GM23338 (cell line): ENCODE measurements around the gene OR2W1. TPM values are rescaled to one million over a fixed set of nuclear protein-coding genes. Genes with fewer than 3 reads are reported as not detected.

Experiments used
- ATAC-seq: fragments of 200-7000 bp; cut with Tn5 transposase; 3 replicates; pipeline ENCODE4 v1.9.1; 2020
- DNase-seq: peaks from one replicate; pipeline ENCODE4 v3.0.0-alpha.2; 2015; ENCODE audit warnings: low spot score
- H2AFZ ChIP-seq: fragments of 200-600 bp; sonication (generic); 2 replicates; pipeline ENCODE4 v1.8.0; 2016; ENCODE audit warnings: antibody characterized with exemption, mild to moderate bottlenecking, moderate library complexity
- H3F3A ChIP-seq: fragments of 200-600 bp; sonication (generic); replicated peaks from 2 replicates; pipeline ENCODE4 v1.8.0; 2017; ENCODE audit warnings: antibody characterized with exemption, mixed run types, low read depth
- H3K27ac ChIP-seq: fragments of 200-600 bp; sonication (generic); 2 replicates; pipeline ENCODE4 v1.6.1; 2016; ENCODE audit warnings: low read depth
- H3K27me3 ChIP-seq: fragments of 200-600 bp; sonication (generic); 2 replicates; pipeline ENCODE4 v1.8.0; 2016; ENCODE audit warnings: mild to moderate bottlenecking, mixed run types, moderate library complexity; ENCODE audit not compliant: insufficient read depth
- H3K36me3 ChIP-seq: fragments of 200-600 bp; sonication (generic); 2 replicates; pipeline ENCODE4 v1.8.0; 2016; ENCODE audit warnings: mild to moderate bottlenecking; ENCODE audit not compliant: insufficient read depth
- H3K4me1 ChIP-seq: fragments of 200-600 bp; sonication (generic); 2 replicates; pipeline ENCODE4 v1.8.0; 2016; ENCODE audit warnings: mild to moderate bottlenecking, moderate library complexity; ENCODE audit not compliant: insufficient read depth
- H3K4me2 ChIP-seq: fragments of 200-600 bp; sonication (generic); 2 replicates; pipeline ENCODE4 v1.7.1; 2017; ENCODE audit warnings: mixed run types
- H3K4me3 ChIP-seq: fragments of 200-600 bp; sonication (generic); 2 replicates; pipeline ENCODE4 v1.6.1; 2016; ENCODE audit warnings: mixed run types
- H3K79me2 ChIP-seq: fragments of 200-600 bp; sonication (generic); replicated peaks from 2 replicates; pipeline ENCODE4 v1.8.0; 2017; ENCODE audit warnings: mild to moderate bottlenecking; ENCODE audit not compliant: insufficient read depth
- H3K9me2 ChIP-seq: fragments of 200-600 bp; sonication (generic); 2 replicates; pipeline ENCODE4 v1.8.0; 2017; ENCODE audit not compliant: insufficient read depth
- H4K20me1 ChIP-seq: fragments of 200-600 bp; sonication (generic); replicated peaks from 2 replicates; pipeline ENCODE4 v1.8.0; 2017; ENCODE audit warnings: mild to moderate bottlenecking; ENCODE audit not compliant: insufficient read depth
- H3K27ac Mint-ChIP-seq: 2 replicates; pipeline ENCODE4 v1.8.0; 2020; ENCODE audit warnings: inconsistent platforms, mild to moderate bottlenecking, moderate library complexity, mixed read lengths
- H3K27me3 Mint-ChIP-seq: 3 replicates; pipeline ENCODE4 v1.8.0; 2022; ENCODE audit warnings: low read depth, mild to moderate bottlenecking, moderate library complexity, mixed read lengths, inconsistent platforms; ENCODE audit not compliant: insufficient read depth, poor library complexity
- H3K36me3 Mint-ChIP-seq: 3 replicates; pipeline ENCODE4 v1.8.0; 2021; ENCODE audit warnings: low read depth, mild to moderate bottlenecking, inconsistent platforms, moderate library complexity, mixed read lengths
- H3K4me1 Mint-ChIP-seq: 3 replicates; pipeline ENCODE4 v1.8.0; 2020; ENCODE audit warnings: mild to moderate bottlenecking, inconsistent platforms, mixed read lengths
- H3K4me3 Mint-ChIP-seq: 3 replicates; pipeline ENCODE4 v1.8.0; 2021; ENCODE audit warnings: moderate library complexity, mild to moderate bottlenecking, inconsistent platforms, mixed read lengths
- H3K9me3 Mint-ChIP-seq: 3 replicates; pipeline ENCODE4 v1.8.0; 2020; ENCODE audit warnings: moderate library complexity, mild to moderate bottlenecking, inconsistent platforms, mixed read lengths
- CREB1 ChIP-seq: fragments of 250-450 bp; sonication (Bioruptor Pico); IDR thresholded peaks from 2 replicates; pipeline ENCODE4 v1.5.0; 2020; ENCODE audit warnings: low read depth, mild to moderate bottlenecking, moderate library complexity
- EZH2 ChIP-seq: fragments of 200-600 bp; sonication (generic); IDR thresholded peaks from one replicate; pipeline ENCODE4 v1.8.0; 2017; ENCODE audit warnings: antibody characterized with exemption, mild to moderate bottlenecking, low read depth; ENCODE audit not compliant: unreplicated experiment
- EZH2phosphoT487 ChIP-seq: fragments of 200-600 bp; sonication (generic); IDR thresholded peaks from one replicate; pipeline ENCODE4 v1.8.1; 2018; ENCODE audit warnings: antibody characterized with exemption; ENCODE audit not compliant: unreplicated experiment
- JUNB ChIP-seq: IDR thresholded peaks from one replicate; pipeline ENCODE4 v1.6.1; 2016; ENCODE audit warnings: antibody characterized with exemption; ENCODE audit not compliant: unreplicated experiment
- POLR2AphosphoS5 ChIP-seq: IDR thresholded peaks from 2 replicates; pipeline ENCODE4 v1.6.1; 2016; ENCODE audit warnings: antibody characterized with exemption, low read depth
- STAT1 ChIP-seq: IDR thresholded peaks from one replicate; pipeline ENCODE4 v1.6.1; 2016; ENCODE audit warnings: antibody characterized with exemption; ENCODE audit not compliant: unreplicated experiment
- ZNF462 ChIP-seq: fragments of 250-450 bp; sonication (Bioruptor Pico); IDR thresholded peaks from 2 replicates; pipeline ENCODE4 v1.5.0; 2020; ENCODE audit warnings: mild to moderate bottlenecking, moderate library complexity
- long read RNA-seq: library from polyadenylated mRNA; unstranded; transcript quantifications from one replicate; pipeline ENCODE4 v2.0.0, GENCODE V29; 2020; ENCODE audit not compliant: unreplicated experiment
- polyA plus RNA-seq: library from polyadenylated mRNA; unstranded; fragments of >200 nt; fragmentation: Nextera tagmentation; extraction: Ambion mirVana; gene quantifications from 2 replicates; pipeline ENCODE4 v1.2.1, GENCODE V29; 2016
- total RNA-seq: library from RNA; depleted of rRNA; stranded (reverse); fragments of >200 nt; shearing (Covaris generic); gene quantifications from 2 replicates; pipeline ENCODE4 v1.2.3, GENCODE V29; 2014; rRNA removed
- TF ChIP-seq, protein P1 (sequence below): IDR thresholded peaks from one replicate; pipeline ENCODE4 v1.6.1; 2018; ENCODE audit warnings: antibody characterized with exemption; ENCODE audit not compliant: unreplicated experiment

The OR2W1 gene, protein sequence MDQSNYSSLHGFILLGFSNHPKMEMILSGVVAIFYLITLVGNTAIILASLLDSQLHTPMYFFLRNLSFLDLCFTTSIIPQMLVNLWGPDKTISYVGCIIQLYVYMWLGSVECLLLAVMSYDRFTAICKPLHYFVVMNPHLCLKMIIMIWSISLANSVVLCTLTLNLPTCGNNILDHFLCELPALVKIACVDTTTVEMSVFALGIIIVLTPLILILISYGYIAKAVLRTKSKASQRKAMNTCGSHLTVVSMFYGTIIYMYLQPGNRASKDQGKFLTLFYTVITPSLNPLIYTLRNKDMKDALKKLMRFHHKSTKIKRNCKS
- not detected in 2 replicates for total RNA-seq
- not detected in 2 replicates for polyA plus RNA-seq
- long read RNA-seq = 0 reads

DNA sequence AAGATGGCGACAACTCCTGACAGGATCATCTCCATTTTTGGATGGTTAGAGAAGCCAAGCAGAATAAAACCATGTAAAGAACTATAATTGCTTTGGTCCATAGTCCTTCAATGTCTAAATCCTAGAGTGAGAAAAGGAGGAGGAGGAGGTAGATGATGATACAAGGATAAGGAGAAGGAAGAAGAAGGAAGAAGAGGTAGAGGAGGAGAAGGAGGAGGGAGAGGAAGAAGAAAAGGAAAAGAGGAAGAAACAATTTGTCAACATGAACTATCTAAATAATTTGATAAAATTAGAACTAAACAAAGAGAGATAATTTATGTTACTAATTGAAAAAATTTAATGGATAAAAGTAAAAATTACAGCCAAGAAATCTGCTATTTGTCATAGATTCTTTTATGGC is at the start of gene OR2W1:
Gene OR2W1, minus strand, starts transcription at position 101 of the 400 bp plus-strand sequence. Its CDS starts 0 bp downstream, at position 101.
- TF ChIP-seq CREB1 (no peak), ZNF462 (CRISPR knock-in tag) (no peak), EZH2phosphoT487 (no peak), POLR2AphosphoS5 (no peak), STAT1 (no peak), EZH2 (no peak), JUNB (no peak)
- TF ChIP-seq, protein P1, sequence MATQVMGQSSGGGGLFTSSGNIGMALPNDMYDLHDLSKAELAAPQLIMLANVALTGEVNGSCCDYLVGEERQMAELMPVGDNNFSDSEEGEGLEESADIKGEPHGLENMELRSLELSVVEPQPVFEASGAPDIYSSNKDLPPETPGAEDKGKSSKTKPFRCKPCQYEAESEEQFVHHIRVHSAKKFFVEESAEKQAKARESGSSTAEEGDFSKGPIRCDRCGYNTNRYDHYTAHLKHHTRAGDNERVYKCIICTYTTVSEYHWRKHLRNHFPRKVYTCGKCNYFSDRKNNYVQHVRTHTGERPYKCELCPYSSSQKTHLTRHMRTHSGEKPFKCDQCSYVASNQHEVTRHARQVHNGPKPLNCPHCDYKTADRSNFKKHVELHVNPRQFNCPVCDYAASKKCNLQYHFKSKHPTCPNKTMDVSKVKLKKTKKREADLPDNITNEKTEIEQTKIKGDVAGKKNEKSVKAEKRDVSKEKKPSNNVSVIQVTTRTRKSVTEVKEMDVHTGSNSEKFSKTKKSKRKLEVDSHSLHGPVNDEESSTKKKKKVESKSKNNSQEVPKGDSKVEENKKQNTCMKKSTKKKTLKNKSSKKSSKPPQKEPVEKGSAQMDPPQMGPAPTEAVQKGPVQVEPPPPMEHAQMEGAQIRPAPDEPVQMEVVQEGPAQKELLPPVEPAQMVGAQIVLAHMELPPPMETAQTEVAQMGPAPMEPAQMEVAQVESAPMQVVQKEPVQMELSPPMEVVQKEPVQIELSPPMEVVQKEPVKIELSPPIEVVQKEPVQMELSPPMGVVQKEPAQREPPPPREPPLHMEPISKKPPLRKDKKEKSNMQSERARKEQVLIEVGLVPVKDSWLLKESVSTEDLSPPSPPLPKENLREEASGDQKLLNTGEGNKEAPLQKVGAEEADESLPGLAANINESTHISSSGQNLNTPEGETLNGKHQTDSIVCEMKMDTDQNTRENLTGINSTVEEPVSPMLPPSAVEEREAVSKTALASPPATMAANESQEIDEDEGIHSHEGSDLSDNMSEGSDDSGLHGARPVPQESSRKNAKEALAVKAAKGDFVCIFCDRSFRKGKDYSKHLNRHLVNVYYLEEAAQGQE = no peak
- ATAC-seq (no peak), DNase-seq (no peak)
- no peaks in the 10 kb centered on the region for H3K27me3 ChIP-seq
- Mint-ChIP-seq H3K27me3 (no peaks in the 10 kb centered on the region), H3K27ac (no peak within 1 kb of the TSS), H3K4me1 (peaks cover 3% of the 10 kb centered on the region; the same call in 2 of the 3 replicates), H3K36me3 (no peaks in the 10 kb centered on the region), H3K4me3 (no peak within 1 kb of the TSS), H3K9me3 (no peaks in the 10 kb centered on the region; the same call in 2 of the 3 replicates)
- H3K9me2 ChIP-seq = no peaks in the 10 kb centered on the region
- no peaks in the 10 kb centered on the region for H3K4me1 ChIP-seq
- H3F3A ChIP-seq = no peaks in the 10 kb centered on the region
- no peaks in the 10 kb centered on the region for H4K20me1 ChIP-seq
- H3K4me2 ChIP-seq = no peak within 1 kb of the TSS
- no peak within 1 kb of the TSS for H3K27ac ChIP-seq
- H3K36me3 ChIP-seq = no peaks in the 10 kb centered on the region
- H3K79me2 ChIP-seq = no peaks in the 10 kb centered on the region
- no peak within 1 kb of the TSS for H3K4me3 ChIP-seq
- no peak within 1 kb of the TSS for H2AFZ ChIP-seq
